Thoracic aorta (tissue), 2 donors: ENCODE measurements around the gene ZER1. TPM values are rescaled to one million over a fixed set of nuclear protein-coding genes. Genes with fewer than 3 reads are reported as not detected.

Experiments used
- ATAC-seq: fragments of 150-250 bp; one replicate; pipeline ENCODE4 v1.8.0; 2017; ENCODE audit warnings: low read depth; ENCODE audit not compliant: insufficient number of reproducible peaks, low FRiP score
- DNase-seq: peaks from one replicate; pipeline ENCODE4 v3.0.0-alpha.2; 2020; ENCODE audit warnings: low spot score
- H3K27ac ChIP-seq, 2 donors: fragments of 200-600 bp; sonication (generic); 1 replicate in 1 of 2; 2 replicates in 1 of 2; pipeline ENCODE4 v1.5.1; 2016; ENCODE audit warnings: mild to moderate bottlenecking in 2 of 2, moderate library complexity in 2 of 2
- H3K27me3 ChIP-seq: fragments of 200-600 bp; sonication (generic); replicated peaks from 2 replicates; pipeline ENCODE4 v1.6.0; 2016; ENCODE audit warnings: mild to moderate bottlenecking; ENCODE audit not compliant: insufficient read depth
- H3K36me3 ChIP-seq: fragments of 200-600 bp; sonication (generic); one replicate; pipeline ENCODE4 v1.5.1; 2016
- H3K4me1 ChIP-seq, 2 donors: fragments of 200-600 bp; sonication (generic); 1 replicate in 1 of 2; 2 replicates in 1 of 2; pipeline versions ENCODE4 v1.5.1 to v1.6.0; 2016; ENCODE audit warnings: low read depth in 2 of 2, mild to moderate bottlenecking in 1 of 2; ENCODE audit not compliant: control insufficient read depth in 1 of 2
- H3K4me3 ChIP-seq: fragments of 200-600 bp; sonication (generic); 2 replicates; pipeline ENCODE4 v1.5.1; 2016; ENCODE audit warnings: mild to moderate bottlenecking
- H3K9me3 ChIP-seq: fragments of 200-600 bp; sonication (generic); 2 replicates; pipeline ENCODE4 v1.5.1; 2016
- CTCF ChIP-seq: fragments of 200-600 bp; sonication (generic); IDR thresholded peaks from one replicate; pipeline ENCODE4 v1.5.1; 2019; ENCODE audit warnings: antibody characterized with exemption
- total RNA-seq, 2 donors: library from RNA; depleted of rRNA; stranded (reverse); fragments of >200 nt; gene quantifications; one replicate each; pipeline versions ENCODE4 v1.1.0 to v1.2.3, GENCODE V29; 2016

Gene ZER1
- total RNA-seq, 2 donors from 2014 or later: 42.5 to 65.4 TPM

- no peak overlapping the region for H3K4me3 ChIP-seq
- peaks cover 53% of the 10 kb centered on the region for H3K36me3 ChIP-seq
- H3K27ac ChIP-seq: no peak overlapping the region
- H3K27me3 ChIP-seq: no peaks in the 10 kb centered on the region
- no peaks in the 10 kb centered on the region for H3K9me3 ChIP-seq
- H3K4me1 ChIP-seq: peaks cover 0 to 8% of the 10 kb centered on the region in 2 donors
- TF ChIP-seq CTCF: no peak
- ATAC-seq (no peak), DNase-seq (no peak)
These were observed 21.4 kb upstream of the ZER1 start for GRCh38 chr9:128792978-128793686.

GRCh38 chr9:128792134-128792533, 20.4 kb upstream of the ZER1 start:
- H3K27me3 ChIP-seq: no peaks in the 10 kb centered on the region
- H3K4me1 ChIP-seq: peaks cover 5 to 14% of the 10 kb centered on the region in 2 donors
- peaks cover 45% of the 10 kb centered on the region for H3K36me3 ChIP-seq
- ATAC-seq: no peak
- H3K9me3 ChIP-seq: no peaks in the 10 kb centered on the region
- DNase-seq: no peak
- H3K27ac ChIP-seq: no peak overlapping the region
- H3K4me3 ChIP-seq: no peak overlapping the region
- TF ChIP-seq CTCF: no peak

GRCh38 chr9:128790536-128790935, 18.8 kb upstream of the ZER1 start:
- Histone ChIP-seq H3K27ac (no peak overlapping the region), H3K9me3 (no peaks in the 10 kb centered on the region), H3K36me3 (peaks cover 39% of the 10 kb centered on the region), H3K4me1 (peaks cover 7 to 19% of the 10 kb centered on the region in 2 donors), H3K27me3 (no peaks in the 10 kb centered on the region), H3K4me3 (no peak overlapping the region)
- no peak for ATAC-seq
- TF ChIP-seq CTCF: no peak
- no peak for DNase-seq

GRCh38 chr9:128788445-128788844, 16.7 kb upstream of the ZER1 start:
- TF ChIP-seq CTCF: no peak
- no peak overlapping the region for H3K4me3 ChIP-seq
- no peak overlapping the region for H3K27ac ChIP-seq
- no peaks in the 10 kb centered on the region for H3K9me3 ChIP-seq
- no peak for DNase-seq
- ATAC-seq: no peak
- H3K4me1 ChIP-seq: peaks cover 7 to 22% of the 10 kb centered on the region in 2 donors
- peaks cover 30% of the 10 kb centered on the region for H3K36me3 ChIP-seq
- H3K27me3 ChIP-seq: no peaks in the 10 kb centered on the region

GRCh38 chr9:128787659-128788058, 15.9 kb upstream of the ZER1 start:
- TF ChIP-seq CTCF: no peak
- Histone ChIP-seq H3K27ac (peak overlapping the region; percentile 48 to 82), H3K4me3 (peak overlapping the region; percentile 97), H3K27me3 (no peaks in the 10 kb centered on the region), H3K36me3 (peaks cover 22% of the 10 kb centered on the region), H3K4me1 (peaks cover 7 to 25% of the 10 kb centered on the region in 2 donors), H3K9me3 (no peaks in the 10 kb centered on the region)
- DNase-seq (no peak), ATAC-seq (no peak)
